Activated CD8-positive, alpha-beta memory T cell treated with anti-CD3 and anti-CD28 coated beads, Interleukin-2, amount 50 U/mL, for 48 hours (primary cell): ENCODE results near the gene DCAF15.
A peak's percentile ranks its signal among the peaks of the same experiment; 100 is the strongest.

ENCODE experiments used
- DNase-seq: peaks from one replicate; pipeline ENCODE4 v3.0.0-alpha.2; 2020

Gene DCAF15

GRCh38 chr19:13978351-13979243 is 26.3 kb downstream of the DCAF15 start:
- peak; percentile 68 for DNase-seq

- no peak for DNase-seq
These were observed 26.9 kb downstream of the DCAF15 start for GRCh38 chr19:13979244-13979615.

GRCh38 chr19:13979686-13980085 is 27.4 kb downstream of the DCAF15 start:
- DNase-seq, result no peak

GRCh38 chr19:13980340-13980739 is 28.0 kb downstream of the DCAF15 start:
- no peak for DNase-seq

- no peak for DNase-seq
These were observed 28.7 kb downstream of the DCAF15 start for GRCh38 chr19:13981021-13981420.

GRCh38 chr19:13981467-13981866 is 29.2 kb downstream of the DCAF15 start:
- DNase-seq, result no peak

GRCh38 chr19:13981988-13982501 is 29.7 kb downstream of the DCAF15 start:
- no peak for DNase-seq

DNA sequence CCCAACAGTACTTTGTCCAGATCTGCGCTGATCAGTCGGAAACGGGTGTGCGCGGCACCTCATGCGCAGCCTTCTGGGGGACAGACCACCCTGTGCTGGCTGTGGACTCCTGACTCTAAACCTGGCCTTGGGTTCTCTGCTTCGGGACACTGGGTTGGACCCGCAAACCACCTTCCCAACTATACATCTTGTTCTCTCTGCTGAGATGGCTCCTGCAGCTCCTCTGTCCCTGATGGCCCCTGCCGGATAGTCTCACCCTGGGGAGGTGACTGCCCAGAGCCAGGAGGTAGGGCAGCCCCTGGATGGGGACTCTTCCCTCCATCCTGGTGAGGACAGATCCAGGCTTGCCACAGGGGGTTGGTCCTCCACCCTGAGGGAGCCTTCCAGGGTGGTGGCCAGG is 30.5 kb downstream of the DCAF15 start:
- DNase-seq, result no peak

- DNase-seq, result no peak
These were observed 31.0 kb downstream of the DCAF15 start for GRCh38 chr19:13983213-13983889.

GRCh38 chr19:13984186-13984585 is 31.9 kb downstream of the DCAF15 start:
- DNase-seq, result no peak

DNA sequence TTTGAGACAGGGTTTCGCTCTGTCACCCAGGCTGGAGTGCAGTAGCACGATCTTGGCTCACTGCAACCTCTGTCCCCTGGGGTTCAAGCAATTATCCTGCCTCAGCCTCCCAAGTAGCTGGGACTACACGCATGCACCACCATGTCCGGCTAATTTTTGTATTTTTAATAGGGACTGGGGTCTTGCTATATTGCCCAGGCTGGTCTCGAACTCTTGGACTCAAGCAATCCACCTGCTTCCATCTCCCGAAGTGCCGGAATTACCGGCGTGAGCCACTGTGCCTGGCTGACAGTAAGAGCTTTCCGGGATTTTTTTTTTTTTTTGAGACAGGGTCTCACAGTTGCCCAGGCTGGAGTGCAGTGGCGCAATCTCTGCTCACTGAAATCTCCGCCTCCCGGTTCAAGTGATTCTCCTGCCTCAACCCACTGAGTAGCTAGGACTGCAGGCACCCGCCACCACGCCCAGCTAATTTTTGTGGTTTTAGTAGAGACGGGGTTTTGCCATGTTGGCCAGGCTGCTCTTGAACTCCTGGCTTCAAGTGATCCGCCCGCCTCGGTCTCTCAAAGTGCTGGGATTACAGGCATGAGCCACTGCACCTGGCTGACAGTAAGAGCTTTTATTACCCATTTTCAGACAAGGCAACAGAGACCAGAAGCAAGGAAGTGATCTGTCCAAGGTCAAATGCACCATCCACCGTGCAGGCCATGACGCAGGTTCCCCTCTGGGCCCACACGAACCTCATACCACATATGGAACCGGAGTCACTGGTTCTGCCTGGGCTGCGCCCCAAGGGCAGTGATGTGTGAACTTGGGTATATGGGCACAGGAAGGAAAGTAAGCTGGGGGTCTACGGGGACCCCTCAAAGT is 32.8 kb downstream of the DCAF15 start:
- no peak for DNase-seq

DNA sequence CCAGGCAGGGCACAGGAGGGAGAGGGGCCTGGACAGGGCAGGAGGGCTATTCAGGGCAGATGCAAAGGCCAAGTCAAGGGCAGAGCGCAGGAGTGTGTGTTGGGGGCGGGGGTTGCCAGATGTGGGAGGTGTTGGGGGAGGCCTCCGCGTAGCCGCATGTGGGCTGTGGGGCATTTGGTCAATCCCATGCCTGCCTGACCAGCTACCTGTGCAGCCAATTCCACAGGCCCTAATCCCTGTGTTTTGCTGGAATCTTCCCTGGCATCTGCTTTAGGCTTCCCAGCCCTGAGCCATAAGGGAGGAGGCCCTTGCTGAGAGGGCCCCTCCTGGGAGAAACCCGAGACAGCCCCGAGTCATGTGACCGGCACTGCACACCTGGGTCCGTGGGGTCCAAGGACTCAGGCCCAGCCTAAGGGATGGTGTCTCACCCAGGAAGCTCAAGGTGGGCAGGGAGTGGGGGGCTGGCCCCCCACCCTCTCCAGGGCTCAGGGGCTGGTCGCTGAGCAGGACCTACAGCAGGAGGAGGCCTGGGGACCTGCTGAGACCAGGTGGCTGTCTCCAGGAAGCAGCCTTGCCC is 33.5 kb downstream of the DCAF15 start:
- peak; percentile 73 for DNase-seq

GRCh38 chr19:13986348-13986904 is 34.1 kb downstream of the DCAF15 start:
- DNase-seq, result peak; percentile 99

GRCh38 chr19:13987101-13987890 is 35.0 kb downstream of the DCAF15 start:
- DNase-seq, result no peak

GRCh38 chr19:13989487-13989886 is 37.2 kb downstream of the DCAF15 start:
- no peak for DNase-seq

GRCh38 chr19:13990085-13990484 is 37.8 kb downstream of the DCAF15 start:
- no peak for DNase-seq

GRCh38 chr19:13992025-13992424 is 39.7 kb downstream of the DCAF15 start:
- DNase-seq, result no peak

- DNase-seq, result no peak
These were observed 41.4 kb downstream of the DCAF15 start for GRCh38 chr19:13993590-13994300.

DNA sequence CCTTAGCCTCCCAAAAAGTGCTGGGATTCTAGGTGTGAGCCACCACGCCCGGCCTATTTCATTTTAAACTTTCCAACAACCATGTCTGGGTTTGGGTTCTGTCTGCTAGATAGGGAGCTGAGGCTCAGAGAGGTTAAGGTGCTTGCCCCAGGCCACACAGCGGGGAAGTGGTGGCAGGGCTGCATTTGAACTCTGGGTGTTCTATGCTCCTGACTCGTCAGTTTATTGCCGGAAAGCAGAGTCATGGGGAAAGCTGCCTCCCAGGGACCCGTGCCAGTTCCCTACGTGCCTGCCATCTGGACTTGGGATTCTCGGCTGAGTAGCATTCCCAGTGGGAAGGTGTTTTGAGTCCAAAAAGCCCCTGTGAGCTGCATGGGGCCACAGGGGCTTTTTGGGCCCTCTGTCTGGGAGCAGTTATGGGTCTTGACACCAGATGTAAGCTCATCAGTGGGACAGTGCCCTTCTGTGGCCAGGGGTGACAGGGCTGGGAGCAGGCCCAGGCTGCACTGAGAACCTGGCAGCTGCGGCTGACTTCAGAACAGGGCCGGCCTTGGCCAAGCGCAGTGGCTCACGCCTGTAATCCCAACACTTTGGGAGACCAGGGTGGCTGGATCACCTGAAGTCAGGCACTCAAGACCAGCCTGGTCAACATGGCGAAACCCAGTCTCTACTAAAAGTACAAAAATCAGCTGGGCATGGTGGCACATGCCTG is 42.9 kb downstream of the DCAF15 start:
- no peak for DNase-seq
